K562 (cell line): Measurements from ENCODE around the gene TRAPPC8. TPM values are rescaled to one million over a fixed set of nuclear protein-coding genes. Genes with fewer than 3 reads are reported as not detected.

Experiments
- ARID2 ChIP-seq: fragments of 450-650 bp; IDR thresholded peaks from 2 replicates; pipeline ENCODE4 v1.6.1; 2017; ENCODE audit warnings: antibody characterized with exemption, mild to moderate bottlenecking
- BRD4 ChIP-seq: fragments of 200-600 bp; sonication (generic); IDR thresholded peaks from 2 replicates; pipeline ENCODE4 v1.6.1; 2017; ENCODE audit warnings: inconsistent platforms
- PHF8 ChIP-seq: fragments of 200-600 bp; sonication (generic); IDR thresholded peaks from 2 replicates; pipeline ENCODE4 v1.6.1; 2012; ENCODE audit warnings: mixed run types, mild to moderate bottlenecking, inconsistent platforms, low read length, moderate library complexity, borderline replicate concordance
- PML ChIP-seq: IDR thresholded peaks from 2 replicates; pipeline ENCODE4 v1.6.1; 2012; ENCODE audit warnings: low read length, inconsistent platforms
- POLR2G ChIP-seq: fragments of 200-400 bp; formaldehyde crosslinking; IDR thresholded peaks from 2 replicates; pipeline ENCODE4 v1.6.1; 2017; ENCODE audit warnings: low read depth, mild to moderate bottlenecking, antibody characterized with exemption, low read length, moderate library complexity
- ZNF12 ChIP-seq: sonication (generic); formaldehyde crosslinking; IDR thresholded peaks from 2 replicates; pipeline ENCODE4 v1.4.0; 2020; ENCODE audit warnings: mild to moderate bottlenecking, missing genetic modification reagents
- ZNF785 ChIP-seq: fragments of 250-450 bp; sonication (Bioruptor Pico); IDR thresholded peaks from 2 replicates; pipeline ENCODE4 v1.4.0; 2020; ENCODE audit warnings: mild to moderate bottlenecking
- polyA plus RNA-seq, 8 experiments: library from polyadenylated mRNA; depleted of rRNA in 4 of 8; stranded (reverse) in 5 of 8; unstranded in 3 of 8; fragments of >200 nt; fragmentation: Nextera tagmentation in 2 of 8; fragmentation: Illumina TruSeq in 1 of 8; extraction: Ambion mirVana in 2 of 8; extraction: Trizol in 1 of 8; gene quantifications; 2 replicates each; pipeline versions ENCODE4 v1.2.1 to v1.2.3, GENCODE V29; 2011 to 2014; ENCODE audit warnings: inconsistent platforms in 1 of 8, missing spikeins in 1 of 8
- total RNA-seq, 7 experiments: library from RNA; depleted of rRNA in 6 of 7; stranded (reverse); fragments of >200 nt in 6 of 7; fragmentation: Illumina TruSeq in 2 of 7; extraction: Trizol in 2 of 7; gene quantifications; 2 replicates each; pipeline versions ENCODE4 v1.2.1 to v1.2.3, GENCODE V29; 2011 to 2021; ENCODE audit warnings: low replicate concordance in 1 of 7
- TF ChIP-seq, protein P1 (sequence below): IDR thresholded peaks from 2 replicates; pipeline ENCODE4 v1.6.1; 2016; ENCODE audit warnings: missing genetic modification characterization, missing compliant biosample characterization
- TF ChIP-seq, protein P2 (sequence below): fragments of 250-450 bp; sonication (Bioruptor Pico); IDR thresholded peaks from 2 replicates; pipeline ENCODE4 v1.8.0; 2022; ENCODE audit warnings: moderate library complexity, mild to moderate bottlenecking, inconsistent platforms
- TF ChIP-seq, protein P3 (sequence below): IDR thresholded peaks from 2 replicates; pipeline ENCODE4 v1.6.1; 2012; ENCODE audit warnings: low read depth, low read length, improper control_type of control experiment, borderline replicate concordance
- TF ChIP-seq, protein P4 (sequence below): sonication (generic); formaldehyde crosslinking; IDR thresholded peaks from 2 replicates; pipeline ENCODE4 v1.8.0; 2023; ENCODE audit warnings: mild to moderate bottlenecking, missing genetic modification reagents
- TF ChIP-seq, protein P5 (sequence below), 2 experiments: fragments of 450-650 bp; IDR thresholded peaks; 2 replicates each; pipeline ENCODE4 v1.6.1; 2016
- TF ChIP-seq, protein P6 (sequence below): fragments of 250-450 bp; sonication (Bioruptor Pico); IDR thresholded peaks from 2 replicates; pipeline ENCODE4 v1.8.0; 2021; ENCODE audit warnings: moderate library complexity, mild to moderate bottlenecking, inconsistent platforms
- TF ChIP-seq, protein P7 (sequence below): fragments of 450-650 bp; formaldehyde crosslinking; IDR thresholded peaks from 2 replicates; pipeline ENCODE4 v1.4.0; 2022; ENCODE audit warnings: missing genetic modification characterization

The TRAPPC8 gene
- total and polyA plus RNA-seq, 9 of the 15 experiments (the other 6 are each of a cell fraction or from before 2014, with no cell fraction given) = 20.1 to 111 (median 35.6) TPM

DNA sequence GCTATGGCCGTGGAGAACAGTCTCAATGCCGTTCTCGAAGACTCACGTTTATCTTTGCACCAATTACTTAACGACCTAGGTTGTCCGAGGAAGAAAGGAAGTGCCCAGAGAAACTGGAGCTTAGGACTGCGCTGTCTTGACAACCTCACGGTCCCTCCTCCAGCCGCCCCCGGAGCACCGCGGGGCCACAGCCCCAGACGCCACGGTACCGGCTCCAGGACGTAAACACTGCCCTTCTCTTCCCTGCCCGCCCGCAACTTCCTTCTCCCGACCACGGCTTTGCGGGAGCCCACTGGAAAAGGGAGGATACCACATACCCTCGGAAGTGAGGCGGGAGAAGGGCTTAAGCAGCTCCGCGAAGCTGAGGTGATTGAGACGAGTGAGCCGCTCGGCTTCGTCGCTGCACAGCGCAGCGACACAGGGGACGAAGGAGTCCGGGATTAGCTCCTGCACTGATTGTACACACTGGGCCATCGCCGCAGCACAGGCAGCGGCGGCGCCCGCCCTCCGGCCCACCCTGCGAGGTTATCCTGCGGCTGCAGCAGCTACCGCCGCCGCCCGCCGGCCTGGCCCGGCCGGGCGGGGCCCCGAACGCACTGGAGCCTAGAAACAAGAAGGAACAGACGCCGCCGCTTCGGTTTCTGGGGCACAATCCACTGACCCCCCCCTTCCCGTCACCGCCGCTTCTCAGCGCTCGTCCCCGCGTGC, 483 bp downstream of the TRAPPC8 start (continued):
- TF ChIP-seq, protein P1, sequence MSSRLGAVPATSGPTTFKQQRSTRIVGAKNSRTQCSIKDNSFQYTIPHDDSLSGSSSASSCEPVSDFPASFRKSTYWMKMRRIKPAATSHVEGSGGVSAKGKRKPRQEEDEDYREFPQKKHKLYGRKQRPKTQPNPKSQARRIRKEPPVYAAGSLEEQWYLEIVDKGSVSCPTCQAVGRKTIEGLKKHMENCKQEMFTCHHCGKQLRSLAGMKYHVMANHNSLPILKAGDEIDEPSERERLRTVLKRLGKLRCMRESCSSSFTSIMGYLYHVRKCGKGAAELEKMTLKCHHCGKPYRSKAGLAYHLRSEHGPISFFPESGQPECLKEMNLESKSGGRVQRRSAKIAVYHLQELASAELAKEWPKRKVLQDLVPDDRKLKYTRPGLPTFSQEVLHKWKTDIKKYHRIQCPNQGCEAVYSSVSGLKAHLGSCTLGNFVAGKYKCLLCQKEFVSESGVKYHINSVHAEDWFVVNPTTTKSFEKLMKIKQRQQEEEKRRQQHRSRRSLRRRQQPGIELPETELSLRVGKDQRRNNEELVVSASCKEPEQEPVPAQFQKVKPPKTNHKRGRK (tag) = no peak
- no peak for TF ChIP-seq POLR2G
- TF ChIP-seq, protein P2, sequence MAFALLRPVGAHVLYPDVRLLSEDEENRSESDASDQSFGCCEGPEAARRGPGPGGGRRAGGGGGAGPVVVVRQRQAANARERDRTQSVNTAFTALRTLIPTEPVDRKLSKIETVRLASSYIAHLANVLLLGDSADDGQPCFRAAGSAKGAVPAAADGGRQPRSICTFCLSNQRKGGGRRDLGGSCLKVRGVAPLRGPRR (CRISPR knock-in tag) = no peak
- TF ChIP-seq ARID2 = no peak
- no peak for TF ChIP-seq ZNF12 (CRISPR knock-in tag)
- TF ChIP-seq, protein P3, sequence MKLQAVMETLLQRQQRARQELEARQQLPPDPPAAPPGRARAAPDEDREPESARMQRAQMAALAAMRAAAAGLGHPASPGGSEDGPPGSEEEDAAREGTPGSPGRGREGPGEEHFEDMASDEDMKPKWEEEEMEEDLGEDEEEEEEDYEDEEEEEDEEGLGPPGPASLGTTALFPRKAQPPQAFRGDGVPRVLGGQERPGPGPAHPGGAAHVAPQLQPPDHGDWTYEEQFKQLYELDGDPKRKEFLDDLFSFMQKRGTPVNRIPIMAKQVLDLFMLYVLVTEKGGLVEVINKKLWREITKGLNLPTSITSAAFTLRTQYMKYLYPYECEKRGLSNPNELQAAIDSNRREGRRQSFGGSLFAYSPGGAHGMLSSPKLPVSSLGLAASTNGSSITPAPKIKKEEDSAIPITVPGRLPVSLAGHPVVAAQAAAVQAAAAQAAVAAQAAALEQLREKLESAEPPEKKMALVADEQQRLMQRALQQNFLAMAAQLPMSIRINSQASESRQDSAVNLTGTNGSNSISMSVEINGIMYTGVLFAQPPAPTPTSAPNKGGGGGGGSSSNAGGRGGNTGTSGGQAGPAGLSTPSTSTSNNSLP = no peak
- TF ChIP-seq, protein P4, sequence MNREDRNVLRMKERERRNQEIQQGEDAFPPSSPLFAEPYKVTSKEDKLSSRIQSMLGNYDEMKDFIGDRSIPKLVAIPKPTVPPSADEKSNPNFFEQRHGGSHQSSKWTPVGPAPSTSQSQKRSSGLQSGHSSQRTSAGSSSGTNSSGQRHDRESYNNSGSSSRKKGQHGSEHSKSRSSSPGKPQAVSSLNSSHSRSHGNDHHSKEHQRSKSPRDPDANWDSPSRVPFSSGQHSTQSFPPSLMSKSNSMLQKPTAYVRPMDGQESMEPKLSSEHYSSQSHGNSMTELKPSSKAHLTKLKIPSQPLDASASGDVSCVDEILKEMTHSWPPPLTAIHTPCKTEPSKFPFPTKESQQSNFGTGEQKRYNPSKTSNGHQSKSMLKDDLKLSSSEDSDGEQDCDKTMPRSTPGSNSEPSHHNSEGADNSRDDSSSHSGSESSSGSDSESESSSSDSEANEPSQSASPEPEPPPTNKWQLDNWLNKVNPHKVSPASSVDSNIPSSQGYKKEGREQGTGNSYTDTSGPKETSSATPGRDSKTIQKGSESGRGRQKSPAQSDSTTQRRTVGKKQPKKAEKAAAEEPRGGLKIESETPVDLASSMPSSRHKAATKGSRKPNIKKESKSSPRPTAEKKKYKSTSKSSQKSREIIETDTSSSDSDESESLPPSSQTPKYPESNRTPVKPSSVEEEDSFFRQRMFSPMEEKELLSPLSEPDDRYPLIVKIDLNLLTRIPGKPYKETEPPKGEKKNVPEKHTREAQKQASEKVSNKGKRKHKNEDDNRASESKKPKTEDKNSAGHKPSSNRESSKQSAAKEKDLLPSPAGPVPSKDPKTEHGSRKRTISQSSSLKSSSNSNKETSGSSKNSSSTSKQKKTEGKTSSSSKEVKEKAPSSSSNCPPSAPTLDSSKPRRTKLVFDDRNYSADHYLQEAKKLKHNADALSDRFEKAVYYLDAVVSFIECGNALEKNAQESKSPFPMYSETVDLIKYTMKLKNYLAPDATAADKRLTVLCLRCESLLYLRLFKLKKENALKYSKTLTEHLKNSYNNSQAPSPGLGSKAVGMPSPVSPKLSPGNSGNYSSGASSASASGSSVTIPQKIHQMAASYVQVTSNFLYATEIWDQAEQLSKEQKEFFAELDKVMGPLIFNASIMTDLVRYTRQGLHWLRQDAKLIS (CRISPR knock-in tag) = no peak
- TF ChIP-seq PML = peak; percentile 39; the same call in 1 of the 2 replicates
- TF ChIP-seq BRD4 = no peak
- peak; percentile 29; the same call in 1 of the 2 replicates for TF ChIP-seq PHF8
- TF ChIP-seq, protein P5, sequence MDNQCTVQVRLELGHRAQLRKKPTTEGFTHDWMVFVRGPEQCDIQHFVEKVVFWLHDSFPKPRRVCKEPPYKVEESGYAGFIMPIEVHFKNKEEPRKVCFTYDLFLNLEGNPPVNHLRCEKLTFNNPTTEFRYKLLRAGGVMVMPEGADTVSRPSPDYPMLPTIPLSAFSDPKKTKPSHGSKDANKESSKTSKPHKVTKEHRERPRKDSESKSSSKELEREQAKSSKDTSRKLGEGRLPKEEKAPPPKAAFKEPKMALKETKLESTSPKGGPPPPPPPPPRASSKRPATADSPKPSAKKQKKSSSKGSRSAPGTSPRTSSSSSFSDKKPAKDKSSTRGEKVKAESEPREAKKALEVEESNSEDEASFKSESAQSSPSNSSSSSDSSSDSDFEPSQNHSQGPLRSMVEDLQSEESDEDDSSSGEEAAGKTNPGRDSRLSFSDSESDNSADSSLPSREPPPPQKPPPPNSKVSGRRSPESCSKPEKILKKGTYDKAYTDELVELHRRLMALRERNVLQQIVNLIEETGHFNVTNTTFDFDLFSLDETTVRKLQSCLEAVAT (IDR thresholded peaks at IDR 0.05) = no peak
- TF ChIP-seq, protein P6, sequence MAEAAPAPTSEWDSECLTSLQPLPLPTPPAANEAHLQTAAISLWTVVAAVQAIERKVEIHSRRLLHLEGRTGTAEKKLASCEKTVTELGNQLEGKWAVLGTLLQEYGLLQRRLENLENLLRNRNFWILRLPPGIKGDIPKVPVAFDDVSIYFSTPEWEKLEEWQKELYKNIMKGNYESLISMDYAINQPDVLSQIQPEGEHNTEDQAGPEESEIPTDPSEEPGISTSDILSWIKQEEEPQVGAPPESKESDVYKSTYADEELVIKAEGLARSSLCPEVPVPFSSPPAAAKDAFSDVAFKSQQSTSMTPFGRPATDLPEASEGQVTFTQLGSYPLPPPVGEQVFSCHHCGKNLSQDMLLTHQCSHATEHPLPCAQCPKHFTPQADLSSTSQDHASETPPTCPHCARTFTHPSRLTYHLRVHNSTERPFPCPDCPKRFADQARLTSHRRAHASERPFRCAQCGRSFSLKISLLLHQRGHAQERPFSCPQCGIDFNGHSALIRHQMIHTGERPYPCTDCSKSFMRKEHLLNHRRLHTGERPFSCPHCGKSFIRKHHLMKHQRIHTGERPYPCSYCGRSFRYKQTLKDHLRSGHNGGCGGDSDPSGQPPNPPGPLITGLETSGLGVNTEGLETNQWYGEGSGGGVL (CRISPR knock-in tag) = no peak
- no peak for TF ChIP-seq ZNF785
- TF ChIP-seq, protein P7, sequence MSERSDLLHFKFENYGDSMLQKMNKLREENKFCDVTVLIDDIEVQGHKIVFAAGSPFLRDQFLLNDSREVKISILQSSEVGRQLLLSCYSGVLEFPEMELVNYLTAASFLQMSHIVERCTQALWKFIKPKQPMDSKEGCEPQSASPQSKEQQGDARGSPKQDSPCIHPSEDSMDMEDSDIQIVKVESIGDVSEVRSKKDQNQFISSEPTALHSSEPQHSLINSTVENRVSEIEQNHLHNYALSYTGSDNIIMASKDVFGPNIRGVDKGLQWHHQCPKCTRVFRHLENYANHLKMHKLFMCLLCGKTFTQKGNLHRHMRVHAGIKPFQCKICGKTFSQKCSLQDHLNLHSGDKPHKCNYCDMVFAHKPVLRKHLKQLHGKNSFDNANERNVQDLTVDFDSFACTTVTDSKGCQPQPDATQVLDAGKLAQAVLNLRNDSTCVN (CRISPR knock-in tag) = no peak
